ENCODE results near the gene SBNO2. TPM values are rescaled to one million over a fixed set of nuclear protein-coding genes. Genes with fewer than 3 reads are reported as not detected.
A peak's percentile ranks its signal among the peaks of the same experiment; 100 is the strongest.

SBNO2 gene
- total RNA-seq, 1 donor from 2014 or later: 65.5 TPM

DNA sequence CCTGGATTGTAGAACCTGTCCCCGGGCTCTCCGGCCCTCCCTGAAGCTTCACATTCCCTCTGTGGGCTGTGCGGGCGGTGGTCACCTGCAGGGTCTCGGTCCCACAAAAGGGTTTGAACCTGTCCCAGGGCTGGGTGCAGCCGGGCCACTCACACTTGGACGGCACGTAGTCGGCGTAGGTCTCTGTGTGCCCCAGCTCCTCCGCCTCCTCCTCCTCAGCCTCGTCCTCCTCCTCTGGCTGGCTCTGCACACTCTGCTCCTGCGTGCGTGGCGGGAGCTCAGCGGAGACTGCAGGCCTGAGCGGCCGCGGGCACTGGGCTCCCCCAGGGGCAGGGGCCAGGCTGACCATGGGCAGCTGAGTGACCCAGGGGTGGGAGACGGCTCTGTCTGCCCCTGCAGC lies 50.7 kb downstream of the SBNO2 start:
- TF ChIP-seq, protein P1, sequence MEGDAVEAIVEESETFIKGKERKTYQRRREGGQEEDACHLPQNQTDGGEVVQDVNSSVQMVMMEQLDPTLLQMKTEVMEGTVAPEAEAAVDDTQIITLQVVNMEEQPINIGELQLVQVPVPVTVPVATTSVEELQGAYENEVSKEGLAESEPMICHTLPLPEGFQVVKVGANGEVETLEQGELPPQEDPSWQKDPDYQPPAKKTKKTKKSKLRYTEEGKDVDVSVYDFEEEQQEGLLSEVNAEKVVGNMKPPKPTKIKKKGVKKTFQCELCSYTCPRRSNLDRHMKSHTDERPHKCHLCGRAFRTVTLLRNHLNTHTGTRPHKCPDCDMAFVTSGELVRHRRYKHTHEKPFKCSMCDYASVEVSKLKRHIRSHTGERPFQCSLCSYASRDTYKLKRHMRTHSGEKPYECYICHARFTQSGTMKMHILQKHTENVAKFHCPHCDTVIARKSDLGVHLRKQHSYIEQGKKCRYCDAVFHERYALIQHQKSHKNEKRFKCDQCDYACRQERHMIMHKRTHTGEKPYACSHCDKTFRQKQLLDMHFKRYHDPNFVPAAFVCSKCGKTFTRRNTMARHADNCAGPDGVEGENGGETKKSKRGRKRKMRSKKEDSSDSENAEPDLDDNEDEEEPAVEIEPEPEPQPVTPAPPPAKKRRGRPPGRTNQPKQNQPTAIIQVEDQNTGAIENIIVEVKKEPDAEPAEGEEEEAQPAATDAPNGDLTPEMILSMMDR (IDR thresholded peaks at IDR 0.05; ENCODE audit: partially characterized antibody, unreplicated experiment): no peak
- no peaks in the 10 kb centered on the region for H3K36me3 Mint-ChIP-seq (ENCODE audit: unreplicated experiment)
- H3K27ac Mint-ChIP-seq (ENCODE audit: unreplicated experiment): no peak overlapping the region
- DNase-seq: no peak
- H3K4me1 Mint-ChIP-seq (ENCODE audit: low read depth, unreplicated experiment): no peaks in the 10 kb centered on the region
- no peak overlapping the region for H3K4me3 Mint-ChIP-seq (ENCODE audit: unreplicated experiment)
- H3K9me3 Mint-ChIP-seq (ENCODE audit: unreplicated experiment): peaks cover 6% of the 10 kb centered on the region
- peaks cover 5% of the 10 kb centered on the region for H3K27me3 Mint-ChIP-seq (ENCODE audit: unreplicated experiment)

DNA sequence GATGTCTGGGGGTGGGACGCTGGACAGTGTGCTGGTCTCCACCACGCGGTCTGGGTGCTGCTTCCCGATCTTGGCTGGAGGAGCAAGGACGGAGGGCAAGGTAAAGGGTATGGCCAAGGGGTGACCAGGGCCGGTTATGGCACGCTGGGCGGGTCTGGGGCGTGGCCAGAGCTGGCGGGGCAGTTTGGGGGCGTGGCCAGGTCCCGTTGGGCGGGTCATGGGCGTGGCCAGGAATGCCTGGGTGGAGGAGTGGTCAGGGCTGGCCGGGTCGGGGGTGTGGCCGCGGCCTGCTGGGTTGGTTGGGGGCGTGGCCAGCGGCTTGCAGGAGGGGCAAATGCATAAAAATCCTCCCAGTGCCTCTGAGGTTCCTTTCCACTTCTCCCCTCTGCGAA lies 51.1 kb downstream of the SBNO2 start:
- DNase-seq: peak; percentile 68
- Mint-ChIP-seq H3K4me3 (ENCODE audit: unreplicated experiment) (no peak overlapping the region), H3K27ac (ENCODE audit: unreplicated experiment) (no peak overlapping the region), H3K9me3 (ENCODE audit: unreplicated experiment) (peaks cover 6% of the 10 kb centered on the region), H3K27me3 (ENCODE audit: unreplicated experiment) (peaks cover 5% of the 10 kb centered on the region), H3K4me1 (ENCODE audit: low read depth, unreplicated experiment) (no peaks in the 10 kb centered on the region), H3K36me3 (ENCODE audit: unreplicated experiment) (no peaks in the 10 kb centered on the region)
- TF ChIP-seq, protein P1 (IDR thresholded peaks at IDR 0.05; ENCODE audit: partially characterized antibody, unreplicated experiment): no peak

DNA sequence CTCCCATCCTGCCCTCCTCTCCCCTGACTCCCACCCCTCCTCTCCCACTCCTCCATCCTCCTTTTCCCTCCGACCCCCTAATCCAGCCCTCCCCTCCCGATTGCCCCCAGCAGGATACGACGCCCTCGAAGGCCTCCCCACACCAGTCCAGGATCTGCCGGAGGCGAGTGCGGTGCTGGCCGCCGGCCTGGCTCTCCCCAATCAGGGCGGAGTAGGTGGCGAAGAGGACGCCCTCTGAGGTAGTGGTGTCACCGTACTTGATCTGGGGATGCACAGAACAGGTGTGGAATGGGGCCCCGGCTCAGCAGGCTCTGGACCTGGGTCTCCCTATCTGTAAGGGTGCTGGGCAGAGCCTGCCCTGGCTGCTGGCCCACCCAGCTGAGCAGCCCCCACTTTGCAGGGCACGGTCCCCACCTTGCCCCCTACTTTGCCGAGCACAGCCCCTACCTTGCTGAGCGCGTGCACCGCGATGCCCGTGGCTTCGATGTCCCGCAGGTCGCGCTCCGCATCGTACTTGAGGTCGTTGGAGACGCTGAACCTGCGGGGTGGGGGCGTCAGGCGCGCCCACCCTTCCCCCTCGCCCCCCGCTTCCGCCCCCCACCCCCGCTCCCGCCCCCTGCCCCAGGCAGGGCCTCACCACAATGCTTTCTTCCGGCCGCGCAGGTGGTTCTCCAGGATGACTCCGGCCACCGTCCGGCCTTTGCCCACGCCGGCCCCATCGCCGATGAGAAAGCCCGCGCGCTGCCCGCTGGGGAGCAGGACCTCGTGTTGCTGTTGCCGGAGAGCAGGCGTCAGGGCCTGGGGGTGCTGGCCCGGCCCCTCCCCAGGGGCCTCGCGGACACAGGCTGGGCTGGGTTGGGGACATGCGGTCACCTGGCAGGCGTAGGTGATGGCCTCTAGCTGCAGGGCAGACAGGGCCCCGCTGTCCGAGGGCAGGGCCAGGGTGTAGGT lies 51.8 kb downstream of the SBNO2 start:
- no peaks in the 10 kb centered on the region for H3K36me3 Mint-ChIP-seq (ENCODE audit: unreplicated experiment)
- no peak for DNase-seq
- TF ChIP-seq, protein P1 (IDR thresholded peaks at IDR 0.05; ENCODE audit: partially characterized antibody, unreplicated experiment): no peak
- H3K27ac Mint-ChIP-seq (ENCODE audit: unreplicated experiment): no peak overlapping the region
- H3K4me1 Mint-ChIP-seq (ENCODE audit: low read depth, unreplicated experiment): no peaks in the 10 kb centered on the region
- H3K4me3 Mint-ChIP-seq (ENCODE audit: unreplicated experiment): no peak overlapping the region
- H3K27me3 Mint-ChIP-seq (ENCODE audit: unreplicated experiment): peaks cover 4% of the 10 kb centered on the region
- peaks cover 6% of the 10 kb centered on the region for H3K9me3 Mint-ChIP-seq (ENCODE audit: unreplicated experiment)

DNA sequence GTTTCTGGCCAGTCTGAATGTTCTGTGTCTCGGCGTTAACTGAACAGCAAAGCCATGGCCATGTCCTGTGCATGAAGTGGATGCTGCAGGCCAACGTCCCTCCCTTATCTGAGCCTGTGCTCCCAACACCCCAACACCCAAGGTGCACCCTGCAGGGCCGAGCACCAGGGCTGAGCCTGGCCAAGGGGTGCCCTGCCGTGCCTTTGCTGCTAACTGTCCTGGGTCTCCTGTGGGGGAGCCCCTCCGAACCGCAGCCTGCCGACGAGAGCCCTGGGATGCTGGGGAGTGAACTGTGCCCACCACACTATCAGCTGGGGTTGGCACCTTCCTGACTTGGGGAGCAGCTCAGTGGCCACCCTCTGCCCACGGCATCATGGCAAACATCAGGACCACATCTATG lies 52.7 kb downstream of the SBNO2 start:
- Mint-ChIP-seq H3K4me1 (ENCODE audit: low read depth, unreplicated experiment) (no peaks in the 10 kb centered on the region), H3K4me3 (ENCODE audit: unreplicated experiment) (no peak overlapping the region), H3K27ac (ENCODE audit: unreplicated experiment) (no peak overlapping the region), H3K27me3 (ENCODE audit: unreplicated experiment) (peaks cover 4% of the 10 kb centered on the region), H3K36me3 (ENCODE audit: unreplicated experiment) (no peaks in the 10 kb centered on the region), H3K9me3 (ENCODE audit: unreplicated experiment) (peaks cover 6% of the 10 kb centered on the region)
- TF ChIP-seq, protein P1 (IDR thresholded peaks at IDR 0.05; ENCODE audit: partially characterized antibody, unreplicated experiment): no peak
- no peak for DNase-seq
